ENCODE measurements around the gene CDH6. TPM values are rescaled to one million over a fixed set of nuclear protein-coding genes. Genes with fewer than 3 reads are reported as not detected.

The CDH6 gene
- total RNA-seq, 2 experiments from 2014 or later, result not detected

DNA sequence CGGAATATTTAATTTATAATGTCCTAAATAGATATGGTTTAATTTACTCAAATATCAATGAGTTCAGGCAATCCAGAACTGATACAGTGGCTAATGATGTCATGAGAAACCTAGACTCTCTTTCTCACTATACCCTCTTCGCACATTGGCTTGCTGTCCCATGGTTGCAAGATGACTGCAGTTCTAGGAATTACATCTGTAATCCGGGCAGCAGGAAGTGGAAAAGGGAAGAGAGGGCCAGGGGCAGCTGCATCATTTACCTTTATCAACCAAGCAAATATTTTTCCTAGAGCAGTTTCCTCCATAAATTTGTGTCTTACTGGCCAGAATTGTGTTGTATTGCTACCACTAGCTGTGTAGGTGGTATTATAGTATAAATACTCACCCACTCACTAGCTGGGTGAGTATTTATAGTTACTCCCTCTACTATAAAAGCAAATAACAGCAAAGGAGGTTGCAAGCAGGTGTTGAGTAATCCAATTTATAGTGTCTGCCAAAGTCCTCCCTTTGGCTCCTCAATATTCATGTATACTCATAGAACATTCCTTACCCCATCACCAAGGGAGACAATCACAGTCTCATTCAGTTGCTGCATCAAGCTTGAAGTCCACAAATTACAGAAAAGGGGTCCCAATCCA, 169.6 kb downstream of the CDH6 start:
- POLR2A ChIA-PET, result no interaction called here
- ATAC-seq (ENCODE audit: low read depth), result no peak
- no peak overlapping the region for H3K27ac Mint-ChIP-seq
- H3K4me3 Mint-ChIP-seq, result no peak overlapping the region
- H3K36me3 Mint-ChIP-seq, result no peaks in the 10 kb centered on the region
- no peaks in the 10 kb centered on the region for H3K27me3 Mint-ChIP-seq
- no peak for DNase-seq
- peaks cover 6% of the 10 kb centered on the region for H3K9me3 Mint-ChIP-seq
- no peaks in the 10 kb centered on the region for H3K4me1 Mint-ChIP-seq

DNA sequence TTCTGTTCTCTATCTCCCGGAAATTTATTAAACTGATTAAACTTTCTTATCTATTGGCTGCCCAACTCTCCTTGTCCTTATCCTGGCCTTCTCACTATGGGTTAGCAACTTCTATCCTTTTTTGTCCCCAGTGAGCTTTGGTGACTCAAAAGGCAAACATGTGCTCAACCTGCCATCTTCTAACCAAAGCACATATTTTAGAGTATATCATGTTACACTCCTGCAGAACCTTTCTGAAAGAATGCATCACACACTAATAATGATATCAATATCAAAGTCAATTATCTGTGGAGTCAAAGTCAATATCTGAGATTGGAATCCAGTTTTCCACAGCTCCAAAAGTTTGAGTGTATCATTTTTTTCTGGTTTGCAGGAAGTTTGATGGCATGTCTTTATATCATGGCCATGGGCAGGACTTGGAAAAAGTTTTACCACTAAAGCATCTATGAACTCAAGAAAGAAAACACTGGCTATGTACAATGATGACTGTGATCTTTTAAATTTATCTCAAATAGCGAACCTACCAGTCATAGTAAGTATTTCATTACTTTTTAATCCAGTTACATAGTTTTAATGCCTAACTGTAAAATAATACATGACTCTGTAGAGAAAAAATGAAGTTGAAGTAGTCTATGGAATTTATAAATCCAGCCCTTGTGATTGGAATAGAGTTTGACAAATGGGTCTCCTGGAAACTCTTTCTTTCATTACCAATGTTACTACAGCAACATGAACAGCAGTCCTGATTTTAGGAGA, 171.6 kb downstream of the CDH6 start:
- ATAC-seq (ENCODE audit: low read depth), result no peak
- POLR2A ChIA-PET, result no interaction called here
- H3K9me3 Mint-ChIP-seq, result peaks cover 6% of the 10 kb centered on the region
- no peak overlapping the region for H3K27ac Mint-ChIP-seq
- no peak overlapping the region for H3K4me3 Mint-ChIP-seq
- H3K27me3 Mint-ChIP-seq, result no peaks in the 10 kb centered on the region
- DNase-seq, result no peak
- H3K4me1 Mint-ChIP-seq, result no peaks in the 10 kb centered on the region
- H3K36me3 Mint-ChIP-seq, result no peaks in the 10 kb centered on the region

DNA sequence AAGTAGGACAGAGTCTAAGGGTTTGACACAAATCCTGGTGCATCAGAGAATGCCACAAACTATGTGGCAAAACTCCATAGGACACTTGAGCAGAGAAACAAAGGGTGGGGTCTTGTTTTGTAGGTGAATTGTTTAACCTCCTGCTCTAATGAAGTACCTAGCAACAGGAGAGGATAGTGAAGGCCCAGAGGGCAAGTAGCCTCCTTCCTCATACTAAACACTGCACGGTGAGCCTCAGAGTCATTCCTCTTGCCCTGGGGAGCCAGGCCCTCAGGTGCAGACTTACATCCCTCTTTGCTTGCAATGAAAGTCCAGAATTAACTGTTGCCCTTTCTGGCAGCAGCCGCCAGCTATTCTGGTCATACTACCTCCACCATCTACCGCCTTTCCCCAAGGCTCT, 172.3 kb downstream of the CDH6 start:
- no peak for ATAC-seq (ENCODE audit: low read depth)
- Mint-ChIP-seq H3K4me1 (no peaks in the 10 kb centered on the region), H3K4me3 (no peak overlapping the region), H3K27me3 (no peaks in the 10 kb centered on the region), H3K27ac (no peak overlapping the region), H3K9me3 (peaks cover 6% of the 10 kb centered on the region), H3K36me3 (no peaks in the 10 kb centered on the region)
- no peak for DNase-seq
- POLR2A ChIA-PET, result no interaction called here

DNA sequence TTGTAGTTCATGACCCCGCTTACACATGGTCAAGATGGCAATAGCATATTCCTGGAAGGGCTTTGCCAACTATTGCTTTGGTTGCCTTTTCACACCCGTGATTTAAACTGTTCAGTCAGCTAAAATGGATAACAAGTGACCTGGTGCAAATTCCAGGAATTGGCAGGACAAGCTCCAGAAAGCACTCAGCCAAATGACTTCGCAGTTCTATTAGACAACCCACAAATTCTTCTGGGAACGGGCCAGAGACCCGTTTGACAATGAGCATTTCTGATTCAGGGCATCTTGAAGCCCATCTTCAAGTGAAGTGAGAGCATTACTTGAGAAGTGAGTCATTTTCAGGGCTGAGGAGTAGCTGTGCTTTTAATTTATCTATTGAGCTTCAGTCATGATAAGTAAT, 173.5 kb downstream of the CDH6 start:
- H3K27ac Mint-ChIP-seq, result no peak overlapping the region
- DNase-seq (no peak), ATAC-seq (ENCODE audit: low read depth) (no peak)
- no peaks in the 10 kb centered on the region for H3K36me3 Mint-ChIP-seq
- no peaks in the 10 kb centered on the region for H3K27me3 Mint-ChIP-seq
- no peaks in the 10 kb centered on the region for H3K4me1 Mint-ChIP-seq
- H3K4me3 Mint-ChIP-seq, result no peak overlapping the region
- peaks cover 6% of the 10 kb centered on the region for H3K9me3 Mint-ChIP-seq
- POLR2A ChIA-PET, result no interaction called here

DNA sequence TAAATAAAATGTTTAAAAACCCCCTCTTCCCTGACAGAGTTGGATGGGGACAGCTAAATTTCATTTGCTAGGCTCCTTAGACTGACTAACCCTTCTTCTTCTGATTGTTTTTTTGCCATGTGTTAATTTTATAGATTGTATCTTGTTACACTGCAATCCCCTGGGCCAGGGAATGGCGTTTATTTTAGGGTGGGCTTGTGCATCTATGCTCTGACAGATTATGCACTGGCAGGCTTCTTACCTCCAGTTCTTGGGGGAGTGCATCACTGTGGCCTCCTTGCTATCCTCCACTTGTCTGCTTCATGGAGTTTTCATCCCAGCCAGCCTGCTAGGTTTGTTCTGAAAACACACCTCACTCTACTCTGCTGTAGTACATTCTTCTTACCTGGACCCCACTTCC, 178.6 kb downstream of the CDH6 start:
- Mint-ChIP-seq H3K4me3 (no peak overlapping the region), H3K27me3 (peaks cover 3% of the 10 kb centered on the region), H3K27ac (no peak overlapping the region), H3K4me1 (no peaks in the 10 kb centered on the region), H3K36me3 (no peaks in the 10 kb centered on the region), H3K9me3 (no peaks in the 10 kb centered on the region)
- POLR2A ChIA-PET, result no interaction called here
- DNase-seq, result no peak
- ATAC-seq (ENCODE audit: low read depth), result no peak

DNA sequence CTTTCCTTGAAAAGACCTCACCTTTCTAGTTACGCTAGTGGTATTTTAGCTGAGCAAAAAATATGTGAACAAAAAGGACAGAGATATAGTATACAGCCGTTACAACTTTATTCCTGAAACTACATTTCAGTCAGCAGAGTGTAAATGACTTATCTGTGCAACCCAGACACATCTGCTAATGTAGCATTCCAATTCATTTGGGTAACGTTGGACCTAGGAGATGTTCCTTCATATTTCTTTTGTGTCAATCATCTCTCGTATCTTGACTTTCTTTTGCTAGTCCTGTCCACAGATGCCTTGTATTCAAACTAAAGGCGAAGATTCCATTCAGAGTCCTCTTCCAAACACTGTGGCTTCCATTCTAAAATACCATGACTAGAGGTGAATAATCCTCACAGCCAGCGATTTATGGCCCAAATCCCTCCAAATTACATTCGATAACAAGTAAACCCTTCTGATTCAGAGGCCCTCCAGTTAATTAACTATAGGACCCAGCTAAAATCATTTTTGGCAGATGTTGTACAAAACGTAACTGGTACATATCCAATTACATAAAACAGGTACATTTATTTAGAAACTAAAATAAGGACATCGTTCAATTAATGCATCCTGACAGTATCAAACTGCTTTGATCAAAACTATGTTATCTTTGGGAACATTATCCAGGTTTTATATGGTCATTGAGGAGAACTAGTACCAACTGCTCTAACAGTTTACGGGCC, 182.7 kb downstream of the CDH6 start:
- no peak overlapping the region for H3K4me3 Mint-ChIP-seq
- no peaks in the 10 kb centered on the region for H3K4me1 Mint-ChIP-seq
- no peak overlapping the region for H3K27ac Mint-ChIP-seq
- no peaks in the 10 kb centered on the region for H3K9me3 Mint-ChIP-seq
- no peak for ATAC-seq (ENCODE audit: low read depth)
- no peaks in the 10 kb centered on the region for H3K36me3 Mint-ChIP-seq
- POLR2A ChIA-PET, result no interaction called here
- H3K27me3 Mint-ChIP-seq, result peaks cover 3% of the 10 kb centered on the region
- DNase-seq, result no peak

DNA sequence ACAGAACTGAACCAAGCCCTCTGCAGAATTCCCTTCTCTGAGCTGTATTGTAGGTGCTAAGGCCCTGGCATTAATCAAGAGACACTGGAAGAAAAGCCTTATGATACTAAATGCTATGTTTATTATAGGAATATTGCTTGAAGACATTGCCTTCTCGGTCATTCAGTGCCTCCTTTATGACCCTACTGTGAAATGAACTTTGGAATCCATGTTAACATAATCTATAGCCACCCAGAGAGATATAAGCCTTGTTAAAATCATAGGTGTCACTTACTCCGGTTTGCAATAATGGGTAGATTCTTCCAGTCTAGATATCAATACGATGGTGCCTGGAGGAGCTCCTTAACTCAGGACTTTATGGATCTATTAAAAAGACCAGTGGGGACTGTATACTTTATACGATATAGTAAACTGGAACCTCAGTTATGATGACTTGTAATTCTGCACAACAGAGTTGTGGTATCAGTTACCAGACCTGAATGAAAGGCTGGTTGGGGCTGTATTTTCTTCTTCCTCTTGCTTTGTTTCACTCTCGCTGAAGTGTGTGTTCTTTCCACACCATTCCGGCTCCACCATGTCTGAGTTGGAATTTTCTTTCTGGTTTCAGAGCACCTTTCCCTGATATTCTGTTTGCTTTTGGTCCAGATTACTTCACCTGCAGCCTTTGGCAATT, 183.9 kb downstream of the CDH6 start:
- ATAC-seq (ENCODE audit: low read depth), result no peak
- no peaks in the 10 kb centered on the region for H3K9me3 Mint-ChIP-seq
- no peak overlapping the region for H3K27ac Mint-ChIP-seq
- no peaks in the 10 kb centered on the region for H3K4me1 Mint-ChIP-seq
- H3K4me3 Mint-ChIP-seq, result no peak overlapping the region
- H3K36me3 Mint-ChIP-seq, result no peaks in the 10 kb centered on the region
- POLR2A ChIA-PET, result no interaction called here
- peaks cover 5% of the 10 kb centered on the region for H3K27me3 Mint-ChIP-seq
- DNase-seq, result no peak

DNA sequence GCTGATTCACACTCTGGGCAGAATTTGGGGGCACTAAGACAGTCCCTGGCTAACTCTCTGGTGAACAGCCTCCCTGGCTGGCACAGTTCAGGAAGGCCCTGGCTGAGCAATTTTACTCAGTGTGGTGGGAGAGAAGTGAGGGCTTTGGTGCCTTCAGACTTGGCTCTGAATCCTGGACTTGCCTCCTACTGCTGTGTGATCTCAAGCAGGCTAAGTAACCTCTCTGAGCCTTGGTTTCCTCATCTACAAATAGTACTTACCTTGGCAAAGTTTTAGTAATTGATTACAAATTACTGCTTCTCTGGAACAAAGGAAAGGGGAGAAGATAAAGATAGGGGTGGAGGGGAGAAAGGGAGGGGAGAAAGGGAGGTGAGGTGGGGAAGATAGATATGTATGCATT, 184.7 kb downstream of the CDH6 start:
- ATAC-seq (ENCODE audit: low read depth) (no peak), DNase-seq (no peak)
- no peak overlapping the region for H3K4me3 Mint-ChIP-seq
- H3K36me3 Mint-ChIP-seq, result no peaks in the 10 kb centered on the region
- POLR2A ChIA-PET, result no interaction called here
- no peaks in the 10 kb centered on the region for H3K9me3 Mint-ChIP-seq
- peaks cover 5% of the 10 kb centered on the region for H3K27me3 Mint-ChIP-seq
- no peaks in the 10 kb centered on the region for H3K4me1 Mint-ChIP-seq
- no peak overlapping the region for H3K27ac Mint-ChIP-seq
